GM10847 (cell line): ENCODE data around the gene CITED2.

Experiments
- POLR2A ChIP-seq: IDR thresholded peaks from 2 replicates; pipeline ENCODE4 v1.6.1; 2011; ENCODE audit not compliant: insufficient read length; ENCODE audit errors: extremely low read depth

Gene CITED2

DNA sequence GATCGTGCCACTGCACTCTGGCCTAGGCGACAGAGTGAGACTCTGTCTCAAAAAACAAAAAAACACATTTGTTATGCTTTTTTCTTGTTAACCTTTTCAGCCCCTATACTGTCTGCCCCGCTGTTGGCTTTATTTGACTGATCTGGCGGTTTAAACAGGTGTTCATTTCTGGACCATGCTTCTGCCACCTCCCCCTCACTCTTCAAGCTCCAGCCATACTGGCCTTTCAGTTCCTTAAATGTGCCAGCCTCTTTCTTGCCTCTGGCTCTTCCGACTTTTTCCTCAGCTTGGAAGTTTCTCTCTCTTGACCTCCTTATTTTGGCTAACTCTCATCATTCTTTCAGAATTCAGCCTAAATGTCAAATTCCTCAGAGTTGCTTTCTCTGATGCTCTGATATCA lies 47.4 kb downstream of the CITED2 start:
- no peak for TF ChIP-seq POLR2A

DNA sequence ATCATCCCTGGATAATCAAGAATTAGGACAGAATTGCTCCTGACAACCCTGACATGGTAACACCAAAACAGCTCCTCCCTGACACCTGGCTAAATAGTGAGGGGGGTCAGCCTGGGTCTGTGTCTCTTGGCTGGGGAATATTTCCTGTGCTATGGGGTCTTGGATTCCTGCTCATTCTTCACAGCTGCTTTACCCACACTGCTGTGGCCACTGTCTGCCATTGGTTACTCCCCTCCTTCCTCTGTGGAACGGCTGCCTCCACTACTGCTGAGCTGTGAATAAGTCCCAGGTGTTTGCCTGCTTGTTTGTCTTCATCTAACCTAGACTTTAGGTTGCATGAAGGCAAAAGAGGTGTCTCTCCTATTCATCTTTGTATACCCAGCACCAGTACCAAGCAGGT lies 48.8 kb downstream of the CITED2 start:
- TF ChIP-seq POLR2A: no peak

DNA sequence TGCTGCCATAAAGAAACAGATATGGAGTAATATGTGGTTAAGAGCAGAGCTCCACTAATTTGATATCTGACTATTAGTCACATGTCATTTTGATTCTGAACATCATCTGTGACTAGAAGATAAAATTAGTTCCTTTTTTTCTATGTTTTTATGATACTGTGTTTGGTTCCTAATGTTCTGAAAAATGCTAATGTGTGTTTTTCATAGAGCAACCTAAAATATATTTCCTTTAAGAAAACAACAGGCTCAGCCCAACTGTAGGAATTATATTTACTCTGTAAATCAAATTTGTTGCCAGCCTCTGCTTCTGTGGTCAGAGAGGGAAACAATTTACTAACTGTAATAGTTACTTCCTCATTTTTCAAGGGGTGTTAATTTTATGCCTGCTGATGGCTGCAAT lies 49.3 kb downstream of the CITED2 start:
- TF ChIP-seq POLR2A: no peak

DNA sequence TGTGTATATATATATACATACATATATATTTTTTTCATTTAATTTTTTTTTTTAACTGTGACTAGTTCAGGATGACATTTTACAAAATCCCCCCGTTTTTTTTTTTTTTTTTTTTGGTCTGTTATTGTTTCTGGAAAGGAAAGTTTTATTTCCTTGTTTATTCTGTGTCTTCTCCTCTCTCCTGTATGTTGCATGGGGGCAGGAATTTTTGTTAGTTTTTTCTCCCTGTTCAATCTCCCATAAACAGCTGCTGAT lies 50.2 kb downstream of the CITED2 start:
- no peak for TF ChIP-seq POLR2A

DNA sequence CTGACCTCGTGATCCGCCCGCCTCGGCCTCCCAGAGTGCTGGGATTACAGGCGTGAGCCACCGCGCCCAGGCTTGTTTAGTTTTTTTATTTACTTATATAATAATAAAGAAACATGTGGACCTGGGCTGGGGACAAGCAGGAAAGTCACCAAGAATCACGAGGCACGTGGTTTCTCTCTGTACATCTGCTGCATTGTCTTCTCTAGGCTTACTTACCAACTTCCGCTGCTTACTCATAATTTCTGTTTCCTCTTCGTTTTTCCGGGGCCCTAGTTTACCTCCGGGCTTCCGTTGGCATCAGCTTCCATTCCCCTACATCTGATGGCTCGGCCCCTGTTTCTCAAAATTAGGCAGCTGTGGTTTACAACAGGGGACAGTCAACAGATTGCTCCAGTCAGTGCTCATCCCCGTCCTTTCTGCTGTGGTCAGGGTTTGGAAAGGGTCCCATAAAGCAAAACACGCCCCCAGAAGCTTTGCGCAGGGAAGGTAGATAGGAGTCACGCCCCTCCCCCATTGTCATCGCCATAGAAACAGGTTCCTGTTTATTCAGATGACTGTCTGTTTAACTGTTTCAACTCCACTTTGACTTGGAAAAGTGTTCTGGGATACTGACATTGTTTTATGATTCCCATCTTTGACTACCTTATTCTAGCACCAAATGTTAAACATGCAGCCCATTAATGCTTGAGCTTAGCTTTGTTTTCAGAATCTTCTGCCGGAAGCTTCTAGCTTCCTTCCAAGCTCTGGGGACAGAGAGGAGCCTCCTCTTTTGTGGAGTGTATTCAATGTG lies 50.7 kb downstream of the CITED2 start:
- TF ChIP-seq POLR2A: no peak
